BE2C (cell line): Measurements from ENCODE around the gene SLC43A2.

Experiments used
- DNase-seq: peaks from one replicate; pipeline ENCODE4 v3.0.0-alpha.2; 2020
- H3K27me3 ChIP-seq: fragments of 250-450 bp; sonication (Bioruptor Pico); 2 replicates; pipeline ENCODE4 v1.5.1; 2020; ENCODE audit warnings: mild to moderate bottlenecking
- H3K36me3 ChIP-seq: fragments of 250-450 bp; sonication (Bioruptor Pico); 2 replicates; pipeline ENCODE4 v1.5.1; 2020; ENCODE audit warnings: mild to moderate bottlenecking
- H3K4me1 ChIP-seq: fragments of 250-450 bp; sonication (Bioruptor Pico); 2 replicates; pipeline ENCODE4 v1.5.1; 2020
- H3K4me3 ChIP-seq: 2 replicates; pipeline ENCODE4 v1.5.1; 2011; ENCODE audit warnings: low read depth, low read length
- H3K9me3 ChIP-seq: fragments of 250-450 bp; sonication (Bioruptor Pico); 2 replicates; pipeline ENCODE4 v1.5.1; 2020
- TF ChIP-seq, protein P1 (sequence below): IDR thresholded peaks from 2 replicates; pipeline ENCODE4 v1.5.1; 2012; ENCODE audit warnings: mild to moderate bottlenecking, low read depth, low read length

Gene SLC43A2

GRCh38 chr17:1542316-1542715, 86.3 kb downstream of the SLC43A2 start:
- H3K4me1 ChIP-seq = no peaks in the 10 kb centered on the region
- H3K4me3 ChIP-seq = no peak overlapping the region
- H3K36me3 ChIP-seq = no peaks in the 10 kb centered on the region
- no peaks in the 10 kb centered on the region for H3K9me3 ChIP-seq
- TF ChIP-seq, protein P1, sequence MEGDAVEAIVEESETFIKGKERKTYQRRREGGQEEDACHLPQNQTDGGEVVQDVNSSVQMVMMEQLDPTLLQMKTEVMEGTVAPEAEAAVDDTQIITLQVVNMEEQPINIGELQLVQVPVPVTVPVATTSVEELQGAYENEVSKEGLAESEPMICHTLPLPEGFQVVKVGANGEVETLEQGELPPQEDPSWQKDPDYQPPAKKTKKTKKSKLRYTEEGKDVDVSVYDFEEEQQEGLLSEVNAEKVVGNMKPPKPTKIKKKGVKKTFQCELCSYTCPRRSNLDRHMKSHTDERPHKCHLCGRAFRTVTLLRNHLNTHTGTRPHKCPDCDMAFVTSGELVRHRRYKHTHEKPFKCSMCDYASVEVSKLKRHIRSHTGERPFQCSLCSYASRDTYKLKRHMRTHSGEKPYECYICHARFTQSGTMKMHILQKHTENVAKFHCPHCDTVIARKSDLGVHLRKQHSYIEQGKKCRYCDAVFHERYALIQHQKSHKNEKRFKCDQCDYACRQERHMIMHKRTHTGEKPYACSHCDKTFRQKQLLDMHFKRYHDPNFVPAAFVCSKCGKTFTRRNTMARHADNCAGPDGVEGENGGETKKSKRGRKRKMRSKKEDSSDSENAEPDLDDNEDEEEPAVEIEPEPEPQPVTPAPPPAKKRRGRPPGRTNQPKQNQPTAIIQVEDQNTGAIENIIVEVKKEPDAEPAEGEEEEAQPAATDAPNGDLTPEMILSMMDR = no peak
- no peak for DNase-seq
- H3K27me3 ChIP-seq = no peaks in the 10 kb centered on the region

DNA sequence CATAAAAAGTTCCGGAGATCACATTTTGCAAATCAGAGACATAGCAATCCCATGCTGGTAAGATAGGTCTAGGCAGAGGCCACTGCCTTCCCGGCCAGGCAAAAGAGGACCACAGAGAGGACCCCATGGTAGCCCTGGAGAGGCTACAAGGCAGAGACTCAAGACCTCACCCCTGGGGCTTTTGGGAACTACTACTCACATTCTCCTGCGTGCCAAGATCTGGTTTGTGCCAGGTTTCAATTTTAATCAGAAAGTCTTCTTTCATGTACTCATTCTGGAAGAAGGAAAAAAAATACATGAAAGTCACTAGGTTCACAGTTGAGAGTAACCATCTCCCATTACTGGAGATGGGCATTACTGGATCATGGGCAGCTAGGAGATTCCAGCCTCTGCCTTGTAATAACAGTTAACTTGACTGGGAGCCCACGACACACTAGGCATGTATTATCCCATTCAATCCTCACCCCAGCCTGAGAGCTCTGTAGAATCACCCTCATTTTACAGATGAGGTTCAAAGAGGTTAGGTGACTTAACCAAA, 87.2 kb downstream of the SLC43A2 start:
- H3K9me3 ChIP-seq = no peaks in the 10 kb centered on the region
- H3K4me3 ChIP-seq = no peak overlapping the region
- no peak for DNase-seq
- no peaks in the 10 kb centered on the region for H3K36me3 ChIP-seq
- no peaks in the 10 kb centered on the region for H3K4me1 ChIP-seq
- TF ChIP-seq, protein P1 = no peak
- no peaks in the 10 kb centered on the region for H3K27me3 ChIP-seq

GRCh38 chr17:1539811-1540210, 88.8 kb downstream of the SLC43A2 start:
- Histone ChIP-seq H3K9me3 (no peaks in the 10 kb centered on the region), H3K4me3 (no peak overlapping the region), H3K36me3 (no peaks in the 10 kb centered on the region), H3K27me3 (no peaks in the 10 kb centered on the region), H3K4me1 (no peaks in the 10 kb centered on the region)
- TF ChIP-seq, protein P1 = no peak
- DNase-seq = no peak

DNA sequence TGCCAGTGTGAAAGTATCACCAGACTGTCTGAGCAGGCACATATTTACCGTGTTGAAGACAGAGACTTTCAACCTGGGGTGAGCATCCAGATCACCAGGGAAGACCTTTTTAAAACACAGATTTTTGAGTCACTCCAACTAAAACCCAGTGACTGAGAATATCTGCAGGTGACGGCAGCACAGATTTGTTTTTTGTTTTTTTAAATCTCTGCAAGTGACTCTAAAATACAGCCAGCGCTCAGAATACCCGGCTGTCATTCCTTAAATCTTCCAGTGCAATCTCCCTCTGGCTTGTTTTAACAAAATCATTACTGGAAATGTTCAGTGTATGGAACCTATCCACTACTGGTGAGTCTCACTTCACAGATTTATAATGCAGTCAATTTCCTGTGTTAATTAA, 92.9 kb downstream of the SLC43A2 start:
- no peak for DNase-seq
- Histone ChIP-seq H3K4me3 (no peak overlapping the region), H3K4me1 (no peaks in the 10 kb centered on the region), H3K36me3 (no peaks in the 10 kb centered on the region), H3K27me3 (no peaks in the 10 kb centered on the region), H3K9me3 (no peaks in the 10 kb centered on the region)
- TF ChIP-seq, protein P1 = no peak

DNA sequence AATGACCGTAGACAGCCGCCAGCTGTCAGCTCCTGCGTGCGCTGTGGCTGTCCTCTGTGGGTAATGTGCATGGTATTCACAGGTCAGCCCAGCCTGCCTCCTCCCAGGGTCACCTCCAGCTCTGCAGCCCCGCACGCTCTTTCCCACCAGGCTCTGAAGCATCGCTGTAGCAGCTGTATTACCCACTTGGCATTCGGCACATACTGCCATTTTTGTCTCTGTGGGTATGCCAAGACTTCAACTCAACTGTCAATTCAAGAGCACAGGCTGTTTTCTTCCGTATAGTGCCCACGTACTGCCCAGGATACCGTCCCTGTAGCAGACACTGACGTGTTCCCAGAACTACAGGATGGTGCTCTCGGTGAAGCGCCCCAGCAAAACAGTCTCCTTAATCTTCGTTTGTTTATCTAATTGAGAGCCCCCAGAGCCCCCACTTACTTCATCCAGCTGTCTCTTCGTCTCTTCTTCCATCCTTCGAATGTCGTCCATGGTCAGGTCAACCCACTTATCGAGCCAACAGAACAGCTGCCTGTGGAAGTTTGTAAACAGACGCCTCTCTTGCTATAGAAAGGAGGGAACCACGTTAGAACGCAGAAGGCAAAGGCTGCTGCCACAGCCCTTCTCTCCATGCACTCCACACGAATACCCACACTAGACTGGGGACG, 94.8 kb downstream of the SLC43A2 start:
- no peaks in the 10 kb centered on the region for H3K27me3 ChIP-seq
- TF ChIP-seq, protein P1 = no peak
- H3K4me3 ChIP-seq = no peak overlapping the region
- H3K4me1 ChIP-seq = no peaks in the 10 kb centered on the region
- DNase-seq = no peak
- H3K9me3 ChIP-seq = no peaks in the 10 kb centered on the region
- no peaks in the 10 kb centered on the region for H3K36me3 ChIP-seq

- no peaks in the 10 kb centered on the region for H3K9me3 ChIP-seq
- no peaks in the 10 kb centered on the region for H3K4me1 ChIP-seq
- TF ChIP-seq, protein P1 = peak; percentile 41; the same call in 1 of the 2 replicates
- no peaks in the 10 kb centered on the region for H3K27me3 ChIP-seq
- no peaks in the 10 kb centered on the region for H3K36me3 ChIP-seq
- no peak overlapping the region for H3K4me3 ChIP-seq
- peak; percentile 34 for DNase-seq
These were observed 95.6 kb downstream of the SLC43A2 start for GRCh38 chr17:1532836-1533602.
